LHCN-M2 (cell line): ENCODE data around the gene CRYAA. TPM values are rescaled to one million over a fixed set of nuclear protein-coding genes. Genes with fewer than 3 reads are reported as not detected.
A peak's percentile ranks its signal among the peaks of the same experiment; 100 is the strongest.
"Not testable (repeated sequence)": the region's sequence is repeated elsewhere in the genome, so short reads cannot be mapped to it uniquely, and the experiment has no call there.

Experiments
- DNase-seq: peaks from one replicate; pipeline ENCODE4 v3.0.0-alpha.2; 2012; ENCODE audit warnings: low read depth
- total RNA-seq: library from RNA; depleted of rRNA; stranded (reverse); fragments of >200 nt; gene quantifications from 2 replicates; pipeline ENCODE4 v1.2.3, GENCODE V29; 2014

CRYAA gene
- total RNA-seq, 1 experiment from 2014 or later = not detected

GRCh38 chr21:43177043-43177906 lies 8.5 kb downstream of the CRYAA start:
- not testable (repeated sequence) for DNase-seq

DNA sequence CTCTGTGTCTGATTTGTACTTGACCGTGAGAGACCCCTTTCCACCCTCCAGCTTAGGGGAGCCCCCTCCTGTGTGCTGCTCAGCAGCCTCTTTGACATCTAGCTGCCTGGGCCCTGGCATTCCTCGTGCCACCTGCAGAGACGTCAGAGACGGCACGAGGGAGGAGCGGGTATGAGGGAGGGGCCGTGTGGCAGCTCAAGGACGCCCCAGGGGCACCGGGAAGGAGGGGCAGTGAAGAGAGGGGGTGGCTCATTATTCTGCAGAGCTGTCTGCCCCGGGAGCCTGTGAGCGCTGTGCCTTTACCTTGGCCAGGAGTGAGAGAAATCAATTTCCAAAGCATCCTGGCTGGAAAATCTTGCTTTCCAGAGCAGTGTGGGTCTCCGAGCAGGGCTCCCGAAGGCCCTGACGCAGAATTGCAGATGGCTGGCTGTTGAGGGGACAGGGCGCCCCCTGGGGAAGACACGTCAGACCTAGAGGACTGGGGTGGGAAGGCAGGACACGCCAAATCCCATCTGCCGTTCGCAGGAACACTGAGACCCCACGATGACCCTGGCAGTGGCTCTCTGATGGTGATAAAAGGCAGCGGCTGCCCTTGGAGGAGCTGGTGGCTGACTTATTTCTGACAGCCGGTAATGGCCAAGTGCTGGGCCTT lies 9.5 kb downstream of the CRYAA start:
- DNase-seq = not testable (repeated sequence)

DNA sequence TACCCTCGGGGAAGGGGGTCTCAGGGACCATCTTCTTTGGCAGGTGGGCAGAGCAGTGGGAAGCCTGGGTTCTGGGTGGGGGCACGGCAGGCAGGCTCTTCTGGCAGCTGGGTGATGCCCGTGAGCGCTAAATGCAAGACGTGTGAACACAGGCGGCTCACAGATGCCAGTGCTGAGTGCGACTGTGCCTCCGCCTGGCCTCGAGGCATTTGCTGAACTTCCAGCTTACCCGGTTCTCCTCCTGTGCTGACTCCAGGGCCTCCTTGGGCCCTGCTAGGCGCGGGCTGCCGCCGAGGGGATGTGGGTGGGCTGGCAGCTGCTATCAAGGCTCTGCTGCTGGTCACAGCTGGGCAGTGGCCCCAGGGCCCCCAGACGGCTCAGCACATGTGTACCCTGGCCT lies 12.2 kb downstream of the CRYAA start:
- DNase-seq = not testable (repeated sequence)

DNA sequence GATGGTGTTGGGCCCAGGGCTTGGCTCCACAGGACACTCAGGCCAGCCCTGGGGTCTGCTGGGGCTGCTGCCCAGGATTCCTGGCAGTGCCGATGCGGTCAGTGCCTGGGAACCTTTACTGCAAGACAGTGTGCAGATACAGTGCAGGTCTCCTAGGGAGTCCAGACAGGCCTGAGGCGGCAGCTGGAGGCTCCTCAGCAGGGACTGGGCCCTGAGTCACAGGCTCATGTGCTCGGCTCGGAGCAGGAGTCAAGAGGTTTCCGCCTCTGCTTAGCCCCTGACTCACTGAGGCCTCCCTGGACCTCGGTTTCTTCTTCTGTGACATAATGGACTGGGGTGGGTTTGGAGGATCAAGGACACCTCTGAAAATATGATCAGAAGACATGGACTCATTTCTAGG lies 18.5 kb downstream of the CRYAA start:
- DNase-seq = not testable (repeated sequence)

GRCh38 chr21:43187715-43188114 lies 18.9 kb downstream of the CRYAA start:
- DNase-seq = no peak

GRCh38 chr21:43188181-43188580 lies 19.4 kb downstream of the CRYAA start:
- DNase-seq = no peak

- no peak for DNase-seq
Observed at GRCh38 chr21:43188592-43189210, 19.9 kb downstream of the CRYAA start.

DNA sequence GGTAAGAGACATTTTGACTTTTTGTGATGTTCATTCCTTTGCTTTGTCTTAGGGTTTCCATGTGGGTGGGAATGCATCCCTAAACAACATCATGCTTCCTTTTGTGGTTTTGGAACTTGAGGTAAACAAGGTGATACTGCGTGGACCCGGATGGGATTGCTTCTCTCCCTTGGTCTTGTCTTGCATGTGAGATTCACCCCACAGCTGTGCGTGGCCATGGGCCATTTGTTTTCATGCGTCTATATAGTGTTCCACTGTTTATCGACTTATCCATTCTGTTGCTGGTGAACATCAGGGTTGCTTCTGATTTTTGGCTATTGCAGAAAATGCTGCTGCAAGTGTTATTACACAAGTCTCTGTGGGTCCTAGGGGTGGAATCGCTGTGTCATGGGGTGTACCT lies 21.1 kb downstream of the CRYAA start:
- DNase-seq = no peak

GRCh38 chr21:43190544-43190943 lies 21.7 kb downstream of the CRYAA start:
- DNase-seq = no peak

DNA sequence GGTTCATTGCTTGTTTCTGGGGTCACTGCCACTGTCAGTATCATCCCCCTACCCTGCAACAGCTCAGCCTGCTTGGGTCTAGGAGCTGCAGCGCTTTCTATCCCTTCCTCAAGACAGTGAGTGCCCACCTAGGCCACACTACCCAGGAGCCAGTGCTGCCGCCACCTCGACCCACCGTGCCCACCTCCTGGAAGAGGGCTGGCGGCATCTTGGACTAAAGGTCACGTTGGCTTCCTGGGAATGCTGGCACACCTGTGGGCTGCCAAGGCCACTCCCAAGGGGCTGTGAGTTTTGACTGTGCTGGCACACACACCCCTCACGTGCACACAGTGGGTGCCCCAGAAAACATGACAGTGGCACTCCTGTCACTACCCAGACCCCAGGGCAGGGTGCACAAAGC lies 22.1 kb downstream of the CRYAA start:
- no peak for DNase-seq

DNA sequence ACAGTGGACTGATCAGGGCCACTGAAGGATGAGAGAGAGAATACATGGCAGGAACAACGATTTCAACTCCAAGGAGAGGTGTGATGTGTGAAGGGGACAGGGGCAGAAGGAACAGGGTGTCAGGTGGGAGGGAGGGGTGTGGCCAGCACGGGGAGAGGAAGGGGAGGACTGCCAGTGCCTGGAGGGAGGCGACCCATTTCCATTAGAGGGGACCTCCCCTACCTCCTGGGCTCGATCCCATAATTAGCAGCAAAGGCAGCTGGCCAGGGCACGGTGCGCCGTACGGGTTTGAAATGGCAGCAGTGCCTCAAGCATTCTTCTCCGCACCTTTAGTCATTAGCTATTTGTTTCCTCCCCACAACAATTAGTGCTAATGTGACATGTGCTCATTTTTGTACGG lies 22.7 kb downstream of the CRYAA start:
- DNase-seq = no peak

DNA sequence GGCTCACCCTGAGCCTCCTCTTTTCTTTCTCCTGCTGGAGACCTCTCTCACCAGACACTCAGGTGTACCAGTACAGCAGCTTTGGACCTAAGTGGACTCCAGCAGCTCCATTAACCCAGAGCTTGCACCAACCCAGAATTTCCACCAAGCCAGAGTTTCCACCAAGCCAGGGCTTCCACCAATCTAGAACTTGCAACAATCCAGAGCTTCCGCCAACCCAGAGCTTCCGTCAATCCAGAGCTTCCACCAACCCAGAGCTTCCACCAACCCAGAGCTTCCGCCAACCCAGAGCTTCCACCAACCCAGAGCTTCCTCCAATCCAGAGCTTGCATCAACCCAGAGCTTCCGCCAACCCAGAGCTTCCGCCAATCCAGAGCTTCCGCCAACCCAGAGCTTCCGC lies 23.2 kb downstream of the CRYAA start:
- no peak for DNase-seq

GRCh38 chr21:43192501-43193081 lies 23.8 kb downstream of the CRYAA start:
- no peak for DNase-seq

GRCh38 chr21:43193088-43193650 lies 24.4 kb downstream of the CRYAA start:
- DNase-seq = no peak

GRCh38 chr21:43193651-43194302 lies 25.0 kb downstream of the CRYAA start:
- DNase-seq = peak; percentile 94

DNA sequence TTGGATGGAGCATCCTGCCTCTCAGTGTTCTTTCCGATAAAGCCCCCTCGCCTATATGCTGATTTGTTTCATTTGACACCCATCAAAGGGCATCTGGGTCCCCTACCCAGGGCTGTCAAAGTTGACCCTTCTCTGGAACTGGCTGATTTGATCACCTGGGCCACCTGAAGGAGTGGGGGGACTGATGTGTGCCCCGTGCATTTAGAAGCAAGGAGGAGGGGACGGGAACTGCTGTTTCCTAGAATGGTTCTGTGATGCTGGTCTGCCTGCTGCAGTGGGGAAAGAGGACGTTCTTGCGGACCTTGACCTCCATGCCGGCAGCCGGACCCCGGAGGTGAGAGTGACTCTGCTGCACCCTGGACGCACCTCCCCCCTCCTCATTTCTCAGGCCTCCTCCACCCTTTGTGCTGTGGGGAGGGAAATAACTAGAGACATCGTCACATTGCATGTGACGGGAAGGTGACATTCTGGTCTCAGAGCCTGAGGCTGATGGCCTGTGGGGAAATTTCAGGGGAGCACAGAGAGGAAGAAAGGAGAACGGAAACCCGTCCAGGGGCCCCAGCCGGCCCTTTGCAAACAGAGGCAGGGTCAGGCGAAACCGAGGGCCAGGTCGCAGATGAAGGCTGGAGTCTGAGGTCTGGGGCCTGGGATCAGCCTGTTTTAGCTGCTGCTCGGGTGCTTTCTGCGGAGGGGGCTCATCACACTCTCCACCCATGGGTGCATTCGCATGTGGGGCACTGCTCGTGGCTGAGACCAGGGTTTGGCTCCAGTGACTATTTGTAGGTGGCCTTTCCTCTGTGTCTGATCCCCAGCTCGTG lies 25.7 kb downstream of the CRYAA start:
- DNase-seq = no peak

DNA sequence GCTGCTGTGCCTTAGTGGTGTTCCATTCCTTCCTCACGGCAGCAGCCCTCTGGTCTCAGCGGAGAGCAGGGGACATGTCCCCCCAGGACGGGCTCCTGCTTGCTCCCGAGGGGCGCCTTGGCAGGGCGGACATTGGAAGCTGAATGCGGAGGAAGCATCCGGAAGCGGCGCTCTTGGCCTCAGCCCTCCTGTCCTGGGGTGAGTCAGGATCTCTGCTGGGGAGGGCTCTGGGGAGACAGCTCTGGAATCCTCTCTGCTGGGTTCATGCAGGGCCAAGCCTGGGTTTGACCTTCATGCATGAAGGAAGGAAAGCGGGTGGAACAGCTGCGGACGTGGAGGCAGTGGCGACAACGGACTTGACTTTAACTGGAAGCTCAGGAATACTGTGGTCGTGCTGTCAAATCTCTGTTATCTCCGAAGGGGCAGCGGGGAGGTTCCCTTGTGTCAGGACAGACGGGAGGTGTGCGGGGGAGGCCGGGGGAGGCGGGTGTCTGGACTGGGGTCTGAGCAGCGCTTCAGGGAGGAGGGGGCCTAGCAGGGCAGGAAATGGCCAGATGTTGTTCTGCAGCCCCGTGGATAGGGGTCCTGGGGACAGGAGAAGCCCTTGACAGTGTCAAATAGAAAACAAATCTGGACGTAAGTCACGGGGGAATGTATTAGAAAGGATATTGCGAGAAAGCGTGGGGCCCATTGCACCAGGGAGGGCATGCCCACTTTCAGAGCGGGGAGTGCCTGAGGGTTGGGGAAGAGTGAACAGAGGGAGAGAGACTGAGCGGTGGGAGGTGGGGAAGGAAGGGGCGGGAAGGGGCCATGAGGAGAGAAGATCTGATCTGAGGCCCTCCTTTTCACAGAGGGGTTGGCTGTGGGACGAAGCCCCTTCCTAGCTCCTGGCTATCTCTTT lies 26.6 kb downstream of the CRYAA start:
- DNase-seq = peak; percentile 82

DNA sequence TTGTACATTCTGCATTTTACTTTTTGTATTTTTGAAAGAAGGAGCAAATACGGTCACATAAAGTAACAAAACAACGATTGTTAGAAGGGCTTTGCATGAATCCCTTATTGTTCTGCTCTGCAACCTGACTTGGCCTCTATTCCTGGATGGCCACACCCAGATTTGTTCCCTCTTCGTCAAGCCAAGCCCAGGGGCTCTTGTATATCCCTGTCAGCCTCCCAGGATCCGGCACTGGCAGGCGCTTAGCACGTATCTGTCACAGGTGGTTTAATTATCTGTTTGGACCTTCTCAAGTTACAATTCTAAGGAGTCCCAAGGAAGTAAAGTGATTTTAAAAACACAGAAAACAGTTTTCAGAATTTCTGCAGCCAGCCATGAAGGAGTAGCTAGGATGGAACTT lies 28.0 kb downstream of the CRYAA start:
- DNase-seq = peak; percentile 63

GRCh38 chr21:43198376-43198775 lies 29.6 kb downstream of the CRYAA start:
- DNase-seq = no peak
